ENCODE measurements around the gene SELENOO. TPM values are rescaled to one million over a fixed set of nuclear protein-coding genes. Genes with fewer than 3 reads are reported as not detected.

SELENOO gene
- total and polyA plus RNA-seq, 2 experiments from 2014 or later = 31.6 to 37.7 TPM

DNA sequence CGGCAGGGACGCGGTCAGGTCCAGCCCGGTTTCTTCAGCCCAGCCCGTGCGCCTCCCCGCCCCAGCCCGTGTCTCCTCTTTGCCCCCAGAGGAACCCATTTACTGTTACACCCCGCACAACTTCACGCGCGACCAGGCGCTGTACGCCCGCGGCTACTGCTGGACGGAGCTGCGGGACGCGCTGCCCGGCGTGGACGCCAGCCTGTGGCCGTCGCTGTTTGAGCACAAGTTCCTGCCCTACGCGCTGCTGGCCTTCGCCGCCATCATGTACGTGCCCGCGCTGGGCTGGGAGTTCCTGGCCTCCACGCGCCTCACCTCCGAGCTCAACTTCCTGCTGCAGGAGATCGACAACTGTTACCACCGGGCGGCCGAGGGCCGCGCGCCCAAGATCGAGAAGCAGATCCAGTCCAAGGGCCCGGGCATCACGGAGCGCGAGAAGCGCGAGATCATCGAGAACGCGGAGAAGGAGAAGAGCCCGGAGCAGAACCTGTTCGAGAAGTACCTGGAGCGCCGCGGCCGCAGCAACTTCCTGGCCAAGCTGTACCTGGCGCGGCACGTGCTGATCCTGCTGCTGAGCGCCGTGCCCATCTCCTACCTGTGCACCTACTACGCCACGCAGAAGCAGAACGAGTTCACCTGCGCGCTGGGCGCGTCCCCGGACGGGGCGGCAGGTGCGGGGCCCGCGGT, 23.8 kb upstream of the SELENOO start:
- Histone ChIP-seq H2AFZ (no peak overlapping the region), H3K4me1 (ENCODE audit: insufficient read depth) (no peaks in the 10 kb centered on the region), H4K20me1 (ENCODE audit: insufficient read depth, poor library complexity, severe bottlenecking) (no peaks in the 10 kb centered on the region), H3K36me3 (replicated peaks; ENCODE audit: insufficient read depth, low read depth) (no peaks in the 10 kb centered on the region), H3K4me2 (no peak overlapping the region), H3K27ac (no peak overlapping the region), H3K9me3 (ENCODE audit: low read depth) (no peaks in the 10 kb centered on the region), H3K79me2 (no peaks in the 10 kb centered on the region), H3K4me3 (no peak overlapping the region), H3K9me2 (replicated peaks; ENCODE audit: insufficient read depth) (no peaks in the 10 kb centered on the region), H3K27me3 (no peaks in the 10 kb centered on the region)
- 98% methylated on average over 63 of the region's 76 CpGs for WGBS (ENCODE audit: low lambda C conversion rate, missing lambda C conversion rate)
- no peak for TF ChIP-seq EZH2phosphoT487 (IDR thresholded peaks at IDR 0.05; ENCODE audit: low read depth, severe bottlenecking, unreplicated experiment)
- no peak for TF ChIP-seq CTCF (IDR thresholded peaks at IDR 0.05; ENCODE audit: poor library complexity)
- TF ChIP-seq EZH2 (IDR thresholded peaks at IDR 0.05; ENCODE audit: borderline replicate concordance) = no peak
- DNase-seq (ENCODE audit: low spot score) = no peak

DNA sequence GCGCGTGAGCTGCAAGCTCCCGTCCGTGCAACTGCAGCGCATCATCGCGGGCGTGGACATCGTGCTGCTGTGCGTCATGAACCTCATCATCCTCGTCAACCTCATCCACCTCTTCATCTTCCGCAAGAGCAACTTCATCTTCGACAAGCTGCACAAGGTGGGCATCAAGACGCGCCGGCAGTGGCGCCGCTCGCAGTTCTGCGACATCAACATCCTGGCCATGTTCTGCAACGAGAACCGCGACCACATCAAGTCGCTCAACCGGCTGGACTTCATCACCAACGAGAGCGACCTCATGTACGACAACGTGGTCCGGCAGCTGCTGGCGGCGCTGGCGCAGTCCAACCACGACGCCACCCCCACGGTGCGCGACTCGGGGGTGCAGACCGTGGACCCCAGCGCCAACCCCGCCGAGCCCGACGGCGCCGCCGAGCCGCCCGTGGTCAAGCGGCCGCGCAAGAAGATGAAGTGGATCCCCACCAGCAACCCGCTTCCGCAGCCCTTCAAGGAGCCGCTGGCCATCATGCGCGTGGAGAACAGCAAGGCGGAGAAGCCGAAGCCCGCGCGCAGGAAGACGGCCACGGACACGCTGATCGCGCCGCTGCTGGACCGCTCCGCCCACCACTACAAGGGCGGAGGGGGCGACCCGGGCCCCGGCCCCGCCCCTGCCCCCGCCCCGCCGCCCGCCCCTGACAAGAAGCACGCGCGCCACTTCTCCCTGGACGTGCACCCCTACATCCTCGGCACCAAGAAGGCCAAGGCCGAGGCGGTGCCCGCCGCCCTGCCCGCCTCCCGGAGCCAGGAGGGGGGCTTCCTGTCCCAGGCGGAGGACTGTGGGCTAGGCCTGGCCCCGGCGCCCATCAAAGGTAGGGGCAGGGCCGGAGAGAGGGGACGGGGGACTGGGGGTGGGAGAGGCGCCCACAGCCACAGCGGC, 23.0 kb upstream of the SELENOO start:
- Histone ChIP-seq H3K9me2 (replicated peaks; ENCODE audit: insufficient read depth) (no peaks in the 10 kb centered on the region), H3K27ac (no peak overlapping the region), H3K27me3 (no peaks in the 10 kb centered on the region), H3K79me2 (no peaks in the 10 kb centered on the region), H3K9me3 (ENCODE audit: low read depth) (no peaks in the 10 kb centered on the region), H2AFZ (no peak overlapping the region), H3K4me2 (no peak overlapping the region), H3K4me3 (no peak overlapping the region), H3K36me3 (replicated peaks; ENCODE audit: insufficient read depth, low read depth) (no peaks in the 10 kb centered on the region), H3K4me1 (ENCODE audit: insufficient read depth) (no peaks in the 10 kb centered on the region), H4K20me1 (ENCODE audit: insufficient read depth, poor library complexity, severe bottlenecking) (no peaks in the 10 kb centered on the region)
- DNase-seq (ENCODE audit: low spot score) = no peak
- WGBS (ENCODE audit: low lambda C conversion rate, missing lambda C conversion rate) = 96% methylated on average over 51 of the region's 98 CpGs
- TF ChIP-seq EZH2phosphoT487 (IDR thresholded peaks at IDR 0.05; ENCODE audit: low read depth, severe bottlenecking, unreplicated experiment) (no peak), EZH2 (IDR thresholded peaks at IDR 0.05; ENCODE audit: borderline replicate concordance) (no peak), CTCF (IDR thresholded peaks at IDR 0.05; ENCODE audit: poor library complexity) (no peak)

DNA sequence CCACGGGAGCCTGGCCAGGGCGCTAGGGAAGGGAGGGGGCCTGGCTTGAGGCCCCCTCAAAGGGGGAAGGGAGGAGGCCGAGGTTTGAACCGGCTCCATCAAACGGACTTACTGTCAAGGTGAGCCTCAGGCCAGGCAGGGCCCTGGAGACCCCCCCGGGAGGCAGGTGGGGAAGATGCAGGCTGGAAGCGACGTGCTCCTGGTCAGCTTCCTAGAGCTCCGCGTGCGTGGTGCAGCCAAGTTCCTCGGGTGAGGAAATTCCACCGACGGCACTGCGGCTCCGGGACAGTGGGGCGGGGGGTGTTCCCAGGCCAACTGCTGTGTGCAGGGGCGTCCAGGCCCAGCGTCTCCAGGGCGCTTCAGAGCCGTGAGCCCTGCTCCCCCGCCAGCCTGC, 22.3 kb upstream of the SELENOO start:
- H3K4me1 ChIP-seq (ENCODE audit: insufficient read depth) = no peaks in the 10 kb centered on the region
- DNase-seq (ENCODE audit: low spot score) = no peak
- no peaks in the 10 kb centered on the region for H3K27me3 ChIP-seq
- no peak overlapping the region for H3K27ac ChIP-seq
- H4K20me1 ChIP-seq (ENCODE audit: insufficient read depth, poor library complexity, severe bottlenecking) = no peaks in the 10 kb centered on the region
- no peak overlapping the region for H3K4me2 ChIP-seq
- no peaks in the 10 kb centered on the region for H3K9me3 ChIP-seq (ENCODE audit: low read depth)
- 88% methylated on average over 19 of the region's 22 CpGs for WGBS (ENCODE audit: low lambda C conversion rate, missing lambda C conversion rate)
- H3K36me3 ChIP-seq (replicated peaks; ENCODE audit: insufficient read depth, low read depth) = no peaks in the 10 kb centered on the region
- no peak overlapping the region for H3K4me3 ChIP-seq
- TF ChIP-seq EZH2phosphoT487 (IDR thresholded peaks at IDR 0.05; ENCODE audit: low read depth, severe bottlenecking, unreplicated experiment) (no peak), CTCF (IDR thresholded peaks at IDR 0.05; ENCODE audit: poor library complexity) (no peak), EZH2 (IDR thresholded peaks at IDR 0.05; ENCODE audit: borderline replicate concordance) (no peak)
- H3K79me2 ChIP-seq = no peaks in the 10 kb centered on the region
- no peaks in the 10 kb centered on the region for H3K9me2 ChIP-seq (replicated peaks; ENCODE audit: insufficient read depth)
- H2AFZ ChIP-seq = no peak overlapping the region

All from hepatocyte (in vitro differentiated cells).